ENCODE measurements around the gene TIMP4.

The TIMP4 gene

GRCh38 chr3:12185172-12185710, 26.5 kb upstream of the TIMP4 start:
- no peak for DNase-seq

GRCh38 chr3:12184541-12184940, 25.8 kb upstream of the TIMP4 start:
- DNase-seq = no peak

- DNase-seq = no peak
Observed at GRCh38 chr3:12182687-12183441, 24.2 kb upstream of the TIMP4 start.

- no peak for DNase-seq
Observed at GRCh38 chr3:12181806-12182205, 23.1 kb upstream of the TIMP4 start.

- no peak for DNase-seq
Observed at GRCh38 chr3:12181301-12181700, 22.6 kb upstream of the TIMP4 start.

GRCh38 chr3:12180631-12181030, 21.9 kb upstream of the TIMP4 start:
- DNase-seq = no peak

- no peak for DNase-seq
Observed at GRCh38 chr3:12180218-12180617, 21.5 kb upstream of the TIMP4 start.

- DNase-seq = no peak
Observed at GRCh38 chr3:12179441-12179840, 20.7 kb upstream of the TIMP4 start.

- DNase-seq = no peak
Observed at GRCh38 chr3:12178091-12178820, 19.5 kb upstream of the TIMP4 start.

- no peak for DNase-seq
Observed at GRCh38 chr3:12177126-12177525, 18.4 kb upstream of the TIMP4 start.

GRCh38 chr3:12175844-12176453, 17.2 kb upstream of the TIMP4 start:
- DNase-seq = no peak

GRCh38 chr3:12175137-12175593, 16.5 kb upstream of the TIMP4 start:
- no peak for DNase-seq

- no peak for DNase-seq
Observed at GRCh38 chr3:12170207-12170606, 11.5 kb upstream of the TIMP4 start.

GRCh38 chr3:12165909-12166308, 7.2 kb upstream of the TIMP4 start:
- no peak for DNase-seq

GRCh38 chr3:12159227-12159601, 502 bp upstream of the TIMP4 start:
- DNase-seq = no peak

GRCh38 chr3:12157026-12157425, 1.7 kb downstream of the TIMP4 start:
- DNase-seq = no peak

GRCh38 chr3:12155828-12156227, 2.9 kb downstream of the TIMP4 start:
- DNase-seq = no peak

GRCh38 chr3:12155264-12155663, 3.4 kb downstream of the TIMP4 start:
- DNase-seq = no peak

GRCh38 chr3:12154151-12154550, 4.6 kb downstream of the TIMP4 start:
- no peak for DNase-seq

- DNase-seq = no peak
Observed at GRCh38 chr3:12150112-12150511, 8.6 kb downstream of the TIMP4 start.

GRCh38 chr3:12149029-12149428, 9.7 kb downstream of the TIMP4 start:
- no peak for DNase-seq

- no peak for DNase-seq
Observed at GRCh38 chr3:12148183-12148940, 10.3 kb downstream of the TIMP4 start.

Data from CD4-positive, alpha-beta T cell treated with Interleukin-4 for 4 hours (primary cell).